ENCODE data around the gene LARGE2.
A peak's percentile ranks its signal among the peaks of the same experiment; 100 is the strongest.

LARGE2 gene

DNA sequence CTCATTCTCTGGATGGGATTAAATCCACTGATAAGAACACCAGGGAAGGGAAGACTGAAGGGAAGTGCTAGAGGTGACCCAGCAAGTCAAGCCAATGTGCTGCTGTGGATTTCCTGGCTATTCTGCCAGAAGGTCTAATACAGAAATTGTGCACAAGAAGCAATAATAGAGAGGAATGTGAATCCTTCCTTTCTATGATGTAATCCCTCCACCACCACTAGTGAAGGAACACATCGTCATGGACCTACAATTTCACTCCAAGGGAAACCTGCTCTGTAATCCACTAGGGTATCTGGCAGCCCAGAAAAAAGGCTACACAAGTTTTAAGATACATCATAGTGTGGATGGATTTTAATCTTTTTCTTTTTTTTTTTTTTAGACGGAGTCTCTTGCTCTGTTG lies 17.4 kb downstream of the LARGE2 start:
- no peak overlapping the region for H3K4me3 ChIP-seq (ENCODE audit: low read length)

DNA sequence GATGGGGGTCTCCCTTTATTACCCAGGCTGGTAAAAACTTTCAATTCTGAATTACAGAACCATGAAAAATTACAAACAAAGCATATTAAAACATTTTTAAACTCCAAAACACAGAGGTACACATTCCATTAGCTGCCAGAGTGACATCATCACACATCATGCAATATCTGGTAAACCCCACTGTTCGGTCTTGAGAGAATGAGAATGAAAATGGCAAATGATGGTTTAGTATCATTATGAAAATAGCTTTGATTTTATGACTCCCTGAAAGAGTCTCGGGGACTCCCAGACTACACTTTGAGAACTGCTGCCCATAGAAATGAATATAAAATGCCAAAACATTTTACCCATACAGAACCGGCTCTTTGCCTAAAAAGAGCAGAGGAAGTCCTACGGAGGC lies 18.8 kb downstream of the LARGE2 start:
- DNase-seq (ENCODE audit: low read depth, low spot score), result no peak
- no peak overlapping the region for H3K4me3 ChIP-seq (ENCODE audit: low read length)

More for the DNA sequence above, 17.4 kb downstream of the LARGE2 start:
- DNase-seq (ENCODE audit: low read depth, low spot score), result no peak

DNA sequence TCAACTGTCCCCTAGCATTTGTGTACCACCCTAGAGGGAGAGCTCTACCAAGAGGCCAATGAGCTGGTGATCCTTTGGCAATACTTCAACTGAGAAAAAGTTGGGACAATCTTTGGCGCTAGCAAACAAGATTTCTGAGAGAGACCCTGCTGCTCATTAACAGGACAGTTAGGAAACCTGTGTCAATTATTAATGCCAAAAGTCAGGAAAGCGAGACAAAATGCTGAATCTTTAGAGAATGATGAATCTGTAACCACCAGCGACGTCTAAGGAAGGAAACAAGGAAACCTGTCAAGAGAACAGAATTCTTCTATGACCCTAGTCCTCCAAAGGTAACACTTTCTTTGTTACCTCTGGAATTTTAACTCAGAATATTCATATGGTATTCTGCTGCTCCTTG lies 19.9 kb downstream of the LARGE2 start:
- DNase-seq (ENCODE audit: low read depth, low spot score), result no peak

DNA sequence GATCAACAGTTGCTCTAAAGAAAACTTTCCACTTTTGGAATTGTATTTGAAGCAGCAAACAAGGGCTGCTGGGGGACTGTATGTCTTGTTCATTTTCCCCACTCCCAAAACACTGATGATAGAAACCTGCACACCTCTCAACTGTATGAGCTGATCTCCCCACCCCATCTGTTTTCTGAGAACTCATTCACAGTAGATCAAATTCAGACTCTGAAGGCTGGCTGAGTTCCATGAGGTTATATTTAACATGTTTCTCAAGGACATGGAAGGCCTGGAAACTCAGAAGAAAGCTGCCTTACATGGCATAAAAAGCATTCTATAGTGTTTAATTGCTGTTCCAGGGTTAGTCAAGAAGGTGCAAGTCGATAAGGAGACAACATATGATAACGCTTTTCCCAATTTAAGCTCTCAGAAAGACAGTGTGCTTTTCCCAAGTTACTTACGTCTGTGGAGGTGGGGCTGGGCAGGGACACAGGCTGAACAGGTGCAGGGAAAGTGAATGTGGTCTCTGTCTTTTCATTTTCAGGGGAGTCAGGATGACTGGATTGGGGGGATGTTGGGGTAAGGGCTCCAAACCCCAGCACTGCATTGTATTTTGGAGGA lies 23.0 kb downstream of the LARGE2 start:
- no peak for DNase-seq (ENCODE audit: low read depth, low spot score)
- H3K4me3 ChIP-seq (ENCODE audit: low read length), result no peak overlapping the region

More for the DNA sequence above, 19.9 kb downstream of the LARGE2 start:
- H3K4me3 ChIP-seq (ENCODE audit: low read length), result no peak overlapping the region

DNA sequence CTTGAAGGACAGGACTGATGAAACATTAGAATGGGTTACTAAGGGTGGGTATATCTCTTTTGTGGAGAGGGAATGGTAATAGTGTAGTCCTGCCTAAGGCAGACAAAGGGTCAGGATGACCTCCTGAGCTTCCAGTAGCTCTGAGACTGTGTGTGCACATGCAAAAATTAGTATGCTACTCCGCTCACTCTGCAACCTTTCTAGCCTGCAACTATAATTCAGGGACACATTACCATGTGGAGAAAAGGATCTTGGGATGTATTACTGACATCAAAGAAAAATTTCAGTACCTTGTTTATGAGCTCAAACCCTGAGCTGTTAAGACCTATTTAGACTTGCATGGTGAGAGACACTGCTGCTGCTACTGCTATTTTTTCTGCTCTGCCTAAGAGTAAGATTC lies 25.4 kb downstream of the LARGE2 start:
- H3K4me3 ChIP-seq (ENCODE audit: low read length), result no peak overlapping the region
- no peak for DNase-seq (ENCODE audit: low read depth, low spot score)

DNA sequence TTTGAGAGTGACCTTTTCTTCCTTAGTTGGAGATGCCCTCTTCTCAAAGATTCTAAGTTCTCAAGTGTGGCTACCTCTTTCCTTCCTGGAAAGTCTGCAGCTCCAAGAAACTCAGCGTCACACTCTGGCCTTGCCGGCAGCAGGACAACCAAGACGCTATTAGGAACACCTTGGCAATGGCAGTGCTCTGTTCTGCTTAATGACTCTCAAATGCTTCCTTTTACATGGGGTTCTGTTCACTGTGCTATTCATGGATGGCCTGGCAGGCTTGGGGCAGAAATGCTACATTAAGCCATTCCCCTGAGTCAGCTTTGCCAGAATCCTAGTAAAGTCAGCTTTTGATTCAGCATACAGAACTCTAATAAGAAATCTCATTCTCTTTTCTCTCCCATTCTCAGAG lies 25.9 kb downstream of the LARGE2 start:
- no peak overlapping the region for H3K4me3 ChIP-seq (ENCODE audit: low read length)
- DNase-seq (ENCODE audit: low read depth, low spot score), result no peak

DNA sequence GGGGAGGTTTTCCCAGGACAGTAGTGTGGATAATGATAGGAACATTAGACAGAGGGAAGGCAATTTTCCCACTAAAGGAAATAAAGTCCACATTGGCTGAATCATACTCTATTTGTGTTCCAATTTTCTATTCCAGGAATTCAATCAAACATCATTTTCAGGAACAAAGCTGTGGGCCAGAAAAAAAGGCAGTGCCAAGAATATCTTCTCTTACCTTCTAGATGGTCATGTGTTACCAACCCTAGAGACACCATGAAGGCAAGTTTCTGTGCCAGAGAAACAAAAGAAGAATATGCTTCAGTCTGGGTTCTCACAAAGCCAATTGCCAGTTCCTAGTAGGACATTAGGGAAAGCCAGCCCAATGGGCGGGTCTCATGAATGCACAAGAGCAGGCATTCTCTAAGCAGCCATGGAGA lies 27.5 kb downstream of the LARGE2 start:
- DNase-seq (ENCODE audit: low read depth, low spot score), result no peak
- H3K4me3 ChIP-seq (ENCODE audit: low read length), result no peak overlapping the region

DNA sequence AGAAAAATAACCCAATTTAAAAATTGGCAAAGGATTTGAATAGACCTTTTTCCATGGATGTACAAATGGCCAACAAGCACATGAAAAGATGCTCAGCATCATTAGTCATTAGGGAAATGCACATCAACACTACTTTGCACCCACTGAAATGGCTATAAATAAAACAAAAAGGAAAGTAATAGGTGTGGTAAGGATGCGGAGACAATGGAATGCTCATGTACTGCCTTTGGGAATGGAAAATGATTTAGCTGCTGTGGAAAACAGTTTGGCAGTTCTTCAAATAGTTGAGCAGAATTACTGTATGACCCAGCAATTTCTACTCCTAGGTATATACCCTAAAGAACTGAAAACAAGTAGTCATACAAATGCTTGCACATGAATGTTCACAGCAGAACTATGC lies 37.4 kb downstream of the LARGE2 start:
- H3K4me3 ChIP-seq (ENCODE audit: low read length), result no peak overlapping the region
- no peak for DNase-seq (ENCODE audit: low read depth, low spot score)

DNA sequence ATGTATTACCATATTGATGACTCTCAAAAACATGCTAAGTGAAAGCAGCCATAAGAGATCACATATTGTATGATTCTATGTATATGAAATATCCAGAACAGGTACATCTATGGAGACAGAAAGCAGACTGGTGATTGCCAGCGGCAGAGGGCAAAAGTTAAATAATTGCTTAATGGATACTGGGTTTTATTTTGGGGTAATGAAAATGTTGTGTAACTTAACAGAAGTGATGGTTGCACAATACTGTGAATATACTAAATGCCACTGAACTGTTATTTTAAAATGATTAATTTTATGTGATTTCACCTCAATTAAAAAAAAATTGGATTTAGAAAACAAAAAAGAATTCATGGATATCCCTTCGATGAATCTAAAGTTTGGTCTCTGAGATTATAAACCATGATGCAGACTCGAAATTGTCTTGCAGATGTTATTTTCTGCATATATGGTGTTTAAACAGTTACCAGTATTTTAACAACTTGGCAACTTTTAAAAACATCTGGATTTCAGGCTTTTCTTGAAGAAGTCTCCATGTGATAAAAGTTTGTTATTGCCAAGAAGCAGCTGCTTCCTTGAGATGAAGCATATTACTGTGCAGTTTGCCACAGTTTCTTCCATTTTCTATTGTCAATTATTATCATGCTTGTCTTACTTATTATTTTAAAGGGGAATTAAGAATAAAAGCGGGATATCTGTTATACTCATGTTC lies 38.1 kb downstream of the LARGE2 start:
- no peak for DNase-seq (ENCODE audit: low read depth, low spot score)
- H3K4me3 ChIP-seq (ENCODE audit: low read length), result no peak overlapping the region

DNA sequence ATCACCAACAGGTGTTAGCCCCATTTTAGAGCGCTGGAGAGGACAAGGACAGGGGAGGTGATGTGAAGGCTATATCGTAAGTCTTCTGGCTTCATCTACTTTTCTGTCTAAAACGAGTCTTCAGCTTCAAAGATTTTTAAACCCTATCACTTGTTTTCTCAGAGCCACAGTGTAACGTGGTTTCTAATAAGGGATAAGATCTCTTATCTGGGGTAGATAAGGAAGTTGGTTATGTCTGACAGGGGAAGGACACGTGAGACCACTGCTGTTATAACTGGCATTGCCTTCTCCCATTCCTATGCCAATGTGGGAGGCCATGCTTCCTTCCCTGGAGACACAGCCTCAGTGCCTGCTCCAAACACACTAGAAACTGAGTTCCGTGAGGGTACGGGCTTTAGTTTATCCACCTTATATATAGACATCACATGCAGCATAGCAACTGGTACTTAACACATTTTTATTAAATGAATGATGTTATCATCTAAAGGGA lies 39.3 kb downstream of the LARGE2 start:
- DNase-seq (ENCODE audit: low read depth, low spot score), result peak; percentile 10
- no peak overlapping the region for H3K4me3 ChIP-seq (ENCODE audit: low read length)

DNA sequence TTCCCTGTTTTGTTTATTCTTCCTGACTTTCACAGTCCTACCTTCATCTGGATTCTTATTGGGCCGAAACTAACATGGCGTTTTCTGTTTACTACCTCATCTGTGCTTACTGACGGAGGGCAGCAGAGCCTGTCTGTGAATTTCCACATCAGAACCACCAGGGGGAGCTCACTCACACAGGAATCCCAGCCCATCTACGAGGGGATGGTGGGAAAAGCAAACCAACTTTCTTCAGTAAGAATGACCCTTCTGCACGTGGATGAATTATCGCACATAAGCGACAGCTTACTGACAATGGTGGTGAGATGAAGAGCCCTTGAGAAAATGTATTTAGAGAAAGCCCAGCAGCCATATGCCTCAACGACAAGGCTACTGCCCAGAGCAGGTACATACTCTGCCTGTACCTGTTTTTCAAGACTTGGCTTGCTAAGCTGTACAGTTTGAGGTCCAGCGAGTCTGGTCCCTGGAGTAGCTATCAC lies 42.5 kb downstream of the LARGE2 start:
- no peak overlapping the region for H3K4me3 ChIP-seq (ENCODE audit: low read length)
- DNase-seq (ENCODE audit: low read depth, low spot score), result peak; percentile 62

DNA sequence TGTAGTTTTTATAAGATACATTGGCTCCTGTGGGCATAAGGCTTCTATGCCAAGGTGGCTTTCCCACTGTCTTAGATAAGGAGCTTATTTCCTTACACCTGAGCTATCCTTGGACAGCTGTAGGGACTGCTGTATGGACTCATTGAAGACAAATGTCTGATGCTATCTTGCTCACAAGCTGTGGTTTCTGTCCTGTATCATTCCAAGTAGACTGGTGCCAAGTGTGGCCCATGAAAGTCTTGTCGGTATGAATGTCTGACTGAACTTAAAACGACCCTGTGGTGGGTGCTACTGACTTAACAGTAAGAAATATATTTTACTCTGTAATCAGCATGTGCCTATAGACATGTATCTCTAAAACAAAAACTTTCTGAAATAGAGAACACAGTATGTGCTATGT lies 45.0 kb downstream of the LARGE2 start:
- no peak overlapping the region for H3K4me3 ChIP-seq (ENCODE audit: low read length)
- DNase-seq (ENCODE audit: low read depth, low spot score), result no peak

DNA sequence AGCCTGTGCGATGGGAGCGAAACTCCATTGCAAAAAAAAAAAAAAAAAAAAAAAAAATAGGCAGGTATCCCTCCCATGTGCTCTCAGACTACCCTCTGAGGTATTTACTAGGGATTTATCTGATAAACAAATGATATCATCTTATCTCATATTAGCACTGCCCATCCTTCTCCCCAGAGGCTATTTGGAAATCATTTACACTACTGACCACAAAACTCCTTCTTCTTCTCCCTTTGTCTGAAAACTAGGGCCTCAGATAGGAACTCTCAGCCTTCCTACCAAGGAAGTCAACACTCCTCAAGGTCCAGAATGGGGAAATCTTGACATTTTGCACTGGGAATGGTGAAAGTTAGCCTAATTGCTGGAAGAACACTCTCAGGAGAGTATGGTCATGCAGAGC lies 46.4 kb downstream of the LARGE2 start:
- DNase-seq (ENCODE audit: low read depth, low spot score), result no peak
- H3K4me3 ChIP-seq (ENCODE audit: low read length), result no peak overlapping the region

DNA sequence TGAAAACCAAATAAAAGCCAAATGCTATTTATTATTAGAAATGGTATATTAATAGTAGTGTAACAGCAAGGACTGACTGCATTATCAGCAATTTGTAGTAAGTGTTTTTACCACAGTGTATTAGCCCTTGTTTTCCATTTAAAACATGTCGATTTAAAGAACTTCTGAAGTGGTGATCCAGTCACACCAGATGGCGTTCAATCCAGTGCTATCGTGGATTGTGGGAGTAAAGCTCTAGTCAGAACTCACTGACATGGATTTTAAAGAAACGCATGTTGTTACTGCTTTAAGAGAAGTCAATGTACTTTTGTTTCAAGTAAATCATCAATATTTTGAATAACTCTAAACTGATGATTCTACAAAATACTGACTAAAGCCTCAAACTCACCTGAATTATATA lies 51.1 kb downstream of the LARGE2 start:
- no peak for DNase-seq (ENCODE audit: low read depth, low spot score)

DNA sequence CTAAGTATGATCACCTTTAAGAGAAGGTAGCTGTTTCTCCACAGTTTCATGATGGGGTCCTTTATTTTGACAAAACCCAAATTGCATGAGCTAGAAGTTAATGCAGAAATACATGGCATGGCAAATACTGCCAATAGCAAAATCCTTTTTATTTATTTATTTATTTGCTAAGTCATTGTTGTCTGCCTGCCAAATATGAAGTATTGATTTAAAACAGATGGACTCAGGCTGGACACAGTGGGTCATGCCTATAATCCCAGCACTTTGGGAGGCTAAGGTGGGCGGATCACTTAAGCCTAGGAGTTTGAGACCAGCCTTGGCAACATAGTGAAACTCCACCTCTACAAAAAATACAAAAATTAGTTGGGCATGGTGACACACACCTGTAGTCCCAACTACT lies 52.4 kb downstream of the LARGE2 start:
- no peak overlapping the region for H3K4me3 ChIP-seq (ENCODE audit: low read length)
- DNase-seq (ENCODE audit: low read depth, low spot score), result no peak

More for the DNA sequence above, 51.1 kb downstream of the LARGE2 start:
- H3K4me3 ChIP-seq (ENCODE audit: low read length), result no peak overlapping the region

Data from Jurkat, Clone E6-1 (cell line).